WTC11 (cell line): ENCODE data around the gene ZDHHC22. TPM values are rescaled to one million over a fixed set of nuclear protein-coding genes. Genes with fewer than 3 reads are reported as not detected.

Experiments
- ATAC-seq: fragments of 200-7000 bp; cut with Tn5 transposase; 2 replicates; pipeline ENCODE4 v1.10.0; 2021; ENCODE audit warnings: mild to moderate bottlenecking, moderate library complexity
- Bru-seq: library from RNA; stranded (reverse); fragments of 400-500 nt; gene quantifications from one replicate; lab custom pipeline; 2021; lab: Mats Ljungman, UMichigan
- CTCF ChIA-PET: fragments of 300-600 bp; sonication (Branson Sonifier 250); formaldehyde crosslinking; loops from one replicate; lab custom pipeline; 2021; ENCODE audit warnings: antibody characterized with exemption; lab: Charles Lee
- POLR2A ChIA-PET: fragments of 350-600 bp; sonication (Branson Sonifier 250); formaldehyde crosslinking; loops from one replicate; lab custom pipeline; 2021; ENCODE audit warnings: antibody characterized with exemption; lab: Charles Lee
- DNase-seq: peaks from one replicate; pipeline ENCODE4 v3.0.0; 2021; ENCODE audit warnings: low spot score
- H3K27ac Mint-ChIP-seq: 2 replicates; pipeline ENCODE4 v1.8.0; 2021; ENCODE audit warnings: mixed read lengths
- H3K27me3 Mint-ChIP-seq: 2 replicates; pipeline ENCODE4 v1.8.0; 2021; ENCODE audit warnings: low read depth, mild to moderate bottlenecking, moderate library complexity, mixed read lengths
- H3K36me3 Mint-ChIP-seq: 2 replicates; pipeline ENCODE4 v1.8.0; 2021; ENCODE audit warnings: mixed read lengths
- H3K4me1 Mint-ChIP-seq: 2 replicates; pipeline ENCODE4 v1.8.0; 2022; ENCODE audit warnings: mixed read lengths
- H3K4me3 Mint-ChIP-seq: 2 replicates; pipeline ENCODE4 v1.8.0; 2021; ENCODE audit warnings: mild to moderate bottlenecking, moderate library complexity, mixed read lengths
- H3K9me3 Mint-ChIP-seq: 2 replicates; pipeline ENCODE4 v1.8.0; 2021; ENCODE audit warnings: mixed read lengths
- ARID4B ChIP-seq: sonication (generic); formaldehyde crosslinking; IDR thresholded peaks from 2 replicates; pipeline ENCODE4 v1.8.0; 2023; ENCODE audit warnings: missing genetic modification reagents, mild to moderate bottlenecking, borderline replicate concordance
- CBFB ChIP-seq: sonication (generic); formaldehyde crosslinking; IDR thresholded peaks from 2 replicates; pipeline ENCODE4 v1.8.1; 2022; ENCODE audit warnings: mild to moderate bottlenecking, low read depth, missing genetic modification reagents
- CTCF ChIP-seq: fragments of 200-600 bp; IDR thresholded peaks from 2 replicates; pipeline ENCODE4 v1.8.0; 2022; ENCODE audit warnings: antibody characterized with exemption
- FOXJ3 ChIP-seq: sonication (generic); formaldehyde crosslinking; IDR thresholded peaks from 2 replicates; pipeline ENCODE4 v1.9.0; 2021; ENCODE audit warnings: missing genetic modification reagents, mild to moderate bottlenecking, borderline replicate concordance
- FOXK1 ChIP-seq: sonication (generic); formaldehyde crosslinking; IDR thresholded peaks from 2 replicates; pipeline ENCODE4 v1.8.0; 2022; ENCODE audit warnings: mild to moderate bottlenecking, moderate library complexity, missing genetic modification reagents
- FOXP4 ChIP-seq: sonication (generic); formaldehyde crosslinking; IDR thresholded peaks from 2 replicates; pipeline ENCODE4 v1.8.0; 2022; ENCODE audit warnings: mild to moderate bottlenecking, missing genetic modification reagents
- GABPB1 ChIP-seq: sonication (generic); formaldehyde crosslinking; IDR thresholded peaks from 2 replicates; pipeline ENCODE4 v1.8.1; 2023; ENCODE audit warnings: mild to moderate bottlenecking, missing genetic modification reagents
- HMGXB4 ChIP-seq: sonication (generic); formaldehyde crosslinking; IDR thresholded peaks from 2 replicates; pipeline ENCODE4 v1.8.1; 2023; ENCODE audit warnings: mild to moderate bottlenecking, moderate library complexity, missing genetic modification reagents
- MAX ChIP-seq: sonication (generic); formaldehyde crosslinking; IDR thresholded peaks from 2 replicates; pipeline ENCODE4 v1.8.0; 2022; ENCODE audit warnings: mild to moderate bottlenecking, missing genetic modification reagents
- MYBL2 ChIP-seq: sonication (generic); formaldehyde crosslinking; IDR thresholded peaks from 2 replicates; pipeline ENCODE4 v1.8.1; 2023; ENCODE audit warnings: mild to moderate bottlenecking, moderate library complexity, missing genetic modification reagents
- OVOL2 ChIP-seq: fragments of 250-450 bp; sonication (Bioruptor Pico); IDR thresholded peaks from 2 replicates; pipeline ENCODE4 v1.9.0; 2021; ENCODE audit warnings: mild to moderate bottlenecking, borderline replicate concordance
- PRRX2 ChIP-seq: fragments of 250-450 bp; sonication (Bioruptor Pico); IDR thresholded peaks from 2 replicates; pipeline ENCODE4 v1.8.0; 2021; ENCODE audit warnings: mild to moderate bottlenecking
- RELA ChIP-seq: sonication (generic); formaldehyde crosslinking; IDR thresholded peaks from 2 replicates; pipeline ENCODE4 v1.8.1; 2022; ENCODE audit warnings: missing genetic modification reagents, mild to moderate bottlenecking, borderline replicate concordance
- RORB ChIP-seq: fragments of 250-450 bp; sonication (Bioruptor Pico); IDR thresholded peaks from 2 replicates; pipeline ENCODE4 v1.9.0; 2021; ENCODE audit warnings: mild to moderate bottlenecking
- SP1 ChIP-seq: sonication (generic); formaldehyde crosslinking; conservative IDR thresholded peaks from 2 replicates; pipeline ENCODE4 v1.8.1; 2022; ENCODE audit warnings: missing genetic modification reagents
- TP53 ChIP-seq: sonication (generic); formaldehyde crosslinking; IDR thresholded peaks from 2 replicates; pipeline ENCODE4 v1.8.1; 2023; ENCODE audit warnings: mild to moderate bottlenecking, missing genetic modification reagents
- USF2 ChIP-seq: sonication (generic); formaldehyde crosslinking; IDR thresholded peaks from 2 replicates; pipeline ENCODE4 v1.8.1; 2023; ENCODE audit warnings: mild to moderate bottlenecking, missing genetic modification reagents, moderate library complexity
- ZBTB43 ChIP-seq: sonication (generic); formaldehyde crosslinking; IDR thresholded peaks from 2 replicates; pipeline ENCODE4 v1.8.1; 2023; ENCODE audit warnings: mild to moderate bottlenecking, missing genetic modification reagents
- ZMAT4 ChIP-seq: fragments of 250-450 bp; sonication (Bioruptor Pico); IDR thresholded peaks from 2 replicates; pipeline ENCODE4 v1.9.0; 2021; ENCODE audit warnings: mild to moderate bottlenecking
- ZNF219 ChIP-seq: sonication (generic); formaldehyde crosslinking; IDR thresholded peaks from 2 replicates; pipeline ENCODE4 v1.8.0; 2023; ENCODE audit warnings: missing genetic modification reagents, mild to moderate bottlenecking, borderline replicate concordance
- ZNF423 ChIP-seq: fragments of 250-450 bp; sonication (Bioruptor Pico); IDR thresholded peaks from 2 replicates; pipeline ENCODE4 v2.1.2; 2022; ENCODE audit warnings: mild to moderate bottlenecking, moderate library complexity
- long read RNA-seq, 3 experiments: library from RNA in 1 of 3; library from capped mRNA in 1 of 3; library from polyadenylated mRNA in 1 of 3; unstranded in 2 of 3; stranded (forward) in 1 of 3; transcript quantifications; one replicate each; pipeline ENCODE4 v2.0.0, GENCODE V29; 2021
- total RNA-seq: library from RNA; stranded (reverse); gene quantifications from 3 replicates; pipeline ENCODE4 v1.2.3, GENCODE V29; 2021

Gene ZDHHC22
- total RNA-seq (38.6 to 47.7 TPM (median 39.3 TPM) in 3 replicates), Bru-seq, nascent RNA (percentile 74 among the genes with signal in this experiment)
- long read RNA-seq, experiment 1, transcript ZDHHC22-201 (3 exons, 3,408 nt) = major isoform, 92 of 160 reads
- long read RNA-seq, experiment 1, partial matches to known transcripts = 13 of 160 reads
- long read RNA-seq, experiment 1, other reads (novel, unspliced or antisense) = 55 of 160 reads
- long read RNA-seq, experiment 2, transcript ZDHHC22-201 (3 exons, 3,408 nt) = major isoform, 19 of 61 reads
- long read RNA-seq, experiment 2, partial matches to known transcripts = 5 of 61 reads
- long read RNA-seq, experiment 2, other reads (novel, unspliced or antisense) = 37 of 61 reads
- long read RNA-seq, experiment 3, transcript ZDHHC22-201 (3 exons, 3,408 nt) = major isoform, 19 of 48 reads
- long read RNA-seq, experiment 3, partial matches to known transcripts = 1 of 48 reads
- long read RNA-seq, experiment 3, other reads (novel, unspliced or antisense) = 28 of 48 reads

- DNase-seq = peak; percentile 84
- Mint-ChIP-seq H3K36me3 (peaks cover 20% of the 10 kb centered on the region), H3K27me3 (peaks cover 4% of the 10 kb centered on the region; the same call in 1 of the 2 replicates), H3K4me3 (peak within 1 kb of the TSS; percentile 92), H3K27ac (peak within 1 kb of the TSS; percentile 96), H3K4me1 (peaks cover 59% of the 10 kb centered on the region), H3K9me3 (no peaks in the 10 kb centered on the region)
- ChIA-PET POLR2A (interaction anchor here (1.1 to 1.2 kb wide), 2 partner anchors 10 to 112 kb away, joined by 5 to 7 read pairs; no protein-coding TSS in a partner anchor), CTCF (interaction anchor here (0.7 to 8.3 kb wide), 24 partner anchors 7 to 467 kb away, joined by 3 to 147 read pairs (median 4); partner anchors contain the start of genes GSTZ1 and TMEM63C)
- ATAC-seq = peak; percentile 64
- peak; percentile 98 for TF ChIP-seq HMGXB4 (CRISPR knock-in tag)
- TF ChIP-seq OVOL2 (CRISPR knock-in tag) = no peak
- TF ChIP-seq ARID4B (CRISPR knock-in tag) = peak; percentile 52; the same call in 1 of the 2 replicates
- peak; percentile 52; the same call in 1 of the 2 replicates for TF ChIP-seq SP1
- 0 out of 2 replicates have a peak, but pooled peaks have one; percentile 7 for TF ChIP-seq USF2
- TF ChIP-seq FOXP4 (CRISPR knock-in tag) = no peak; the same call in 1 of the 2 replicates
- TF ChIP-seq ZBTB43 = 0 out of 2 replicates have a peak, but pooled peaks have one; percentile 16
- TF ChIP-seq RELA = 0 out of 2 replicates have a peak, but pooled peaks have one; percentile 13
- TF ChIP-seq ZNF219 (CRISPR knock-in tag) = peak; percentile 42; the same call in 1 of the 2 replicates
- TF ChIP-seq TP53 (CRISPR knock-in tag) = peak; percentile 14; the same call in 1 of the 2 replicates
- TF ChIP-seq GABPB1 (CRISPR knock-in tag) = no peak
- TF ChIP-seq MAX (CRISPR knock-in tag) = peak; percentile 48; the same call in 1 of the 2 replicates
- peak; percentile 64 for TF ChIP-seq CTCF
- TF ChIP-seq FOXJ3 (CRISPR knock-in tag) = no peak
- TF ChIP-seq FOXK1 = 0 out of 2 replicates have a peak, but pooled peaks have one; percentile 53
- 0 out of 2 replicates have a peak, but pooled peaks have one; percentile 31 for TF ChIP-seq PRRX2 (CRISPR knock-in tag)
- TF ChIP-seq CBFB (CRISPR knock-in tag) = 0 out of 2 replicates have a peak, but pooled peaks have one; percentile 54
- TF ChIP-seq MYBL2 = peak; percentile 88
- TF ChIP-seq ZNF423 (CRISPR knock-in tag) = no peak
- no peak for TF ChIP-seq ZMAT4
- no peak for TF ChIP-seq RORB (CRISPR knock-in tag)
Measured at GRCh38 chr14:77141214-77142004, at the start of gene ZDHHC22. TSS of gene ZDHHC22 (minus strand) at chr14:77141791. CDS start at chr14:77139738, 2,053 bp downstream.
